ENCODE data around the gene SLC16A11. TPM values are rescaled to one million over a fixed set of nuclear protein-coding genes. Genes with fewer than 3 reads are reported as not detected.

Gene SLC16A11
- total and polyA plus RNA-seq, 2 donors from 2014 or later, result 2.1 to 7.8 TPM

GRCh38 chr17:7035591-7036368, 8.1 kb downstream of the SLC16A11 start, which contains the start of gene SLC16A13:
SLC16A13 (plus strand) TSS chr17:7036015; CDS start chr17:7036383, 368 bp downstream.
- Histone ChIP-seq H3K36me3 (ENCODE audit: control insufficient read depth in 2 of 3, insufficient read depth in 3 of 3, low read length in 3 of 3) (no peaks in the 10 kb centered on the region), H3K27me3 (ENCODE audit: control insufficient read depth, insufficient read depth, low read length) (no peaks in the 10 kb centered on the region), H3K9me3 (ENCODE audit: control insufficient read depth in 2 of 3, insufficient read depth in 1 of 3, low read length in 3 of 3) (no peaks in the 10 kb centered on the region), H3K4me3 (ENCODE audit: low read length in 3 of 3) (peak within 1 kb of the TSS; percentile 53 to 94 (median 73)), H3K4me1 (ENCODE audit: control insufficient read depth in 2 of 3, insufficient read depth in 2 of 3, low read depth in 1 of 3, low read length in 3 of 3) (peaks cover 0 to 23% (median 13%) of the 10 kb centered on the region in 3 donors), H3K9ac (ENCODE audit: low read length in 3 of 3) (peak within 1 kb of the TSS; percentile 47 to 96 (median 54)), H3K27ac (ENCODE audit: low read depth in 2 of 2, low read length in 2 of 2) (peak within 1 kb of the TSS; percentile 86 to 95)
- no peak for TF ChIP-seq CTCF (IDR thresholded peaks at IDR 0.05; ENCODE audit: borderline replicate concordance, extremely low read depth, insufficient read depth)
- DNase-seq, result peak; percentile 95 to 99 (median 97)
- intact Hi-C loops (cut with DNase I), result no loop called here
- peak; percentile 85 for FAIRE-seq

- FAIRE-seq, result no peak
- Histone ChIP-seq H3K9ac (ENCODE audit: low read length in 3 of 3) (peak overlapping the region; percentile 9 to 96 (median 47)), H3K36me3 (ENCODE audit: control insufficient read depth in 2 of 3, insufficient read depth in 3 of 3, low read length in 3 of 3) (no peaks in the 10 kb centered on the region), H3K9me3 (ENCODE audit: control insufficient read depth in 2 of 3, insufficient read depth in 1 of 3, low read length in 3 of 3) (no peaks in the 10 kb centered on the region), H3K27ac (ENCODE audit: low read depth in 2 of 2, low read length in 2 of 2) (peak overlapping the region; percentile 86 to 95), H3K4me3 (ENCODE audit: low read length in 3 of 3) (peak overlapping the region; percentile 53 to 94 (median 73)), H3K4me1 (ENCODE audit: control insufficient read depth in 2 of 3, insufficient read depth in 2 of 3, low read depth in 1 of 3, low read length in 3 of 3) (peaks cover 0 to 23% (median 13%) of the 10 kb centered on the region in 3 donors), H3K27me3 (ENCODE audit: control insufficient read depth, insufficient read depth, low read length) (no peaks in the 10 kb centered on the region)
- intact Hi-C loops (cut with DNase I), result no loop called here
- no peak for DNase-seq
- no peak for TF ChIP-seq CTCF (IDR thresholded peaks at IDR 0.05; ENCODE audit: borderline replicate concordance, extremely low read depth, insufficient read depth)
Measured at GRCh38 chr17:7034955-7035590, 8.8 kb downstream of the SLC16A11 start.

- DNase-seq (peak in 1 of 5 donors; percentile 56), FAIRE-seq (no peak)
- Histone ChIP-seq H3K36me3 (ENCODE audit: control insufficient read depth in 2 of 3, insufficient read depth in 3 of 3, low read length in 3 of 3) (no peaks in the 10 kb centered on the region), H3K9me3 (ENCODE audit: control insufficient read depth in 2 of 3, insufficient read depth in 1 of 3, low read length in 3 of 3) (no peaks in the 10 kb centered on the region), H3K4me3 (ENCODE audit: low read length in 3 of 3) (no peak overlapping the region), H3K27me3 (ENCODE audit: control insufficient read depth, insufficient read depth, low read length) (no peaks in the 10 kb centered on the region), H3K4me1 (ENCODE audit: control insufficient read depth in 2 of 3, insufficient read depth in 2 of 3, low read depth in 1 of 3, low read length in 3 of 3) (peaks cover 0 to 7% (median 0%) of the 10 kb centered on the region in 3 donors), H3K27ac (ENCODE audit: low read depth in 2 of 2, low read length in 2 of 2) (peak overlapping the region; percentile 9 to 33), H3K9ac (ENCODE audit: low read length in 3 of 3) (no peak overlapping the region)
- no peak for TF ChIP-seq CTCF (IDR thresholded peaks at IDR 0.05; ENCODE audit: borderline replicate concordance, extremely low read depth, insufficient read depth)
- intact Hi-C loops (cut with DNase I), result no loop called here
Measured at GRCh38 chr17:7029659-7030058, 14.2 kb downstream of the SLC16A11 start.
